A673 (cell line): Measurements from ENCODE around the gene ARG1. TPM values are rescaled to one million over a fixed set of nuclear protein-coding genes. Genes with fewer than 3 reads are reported as not detected.

ENCODE experiments used
- BruUV-seq: library from RNA; stranded (reverse); fragments of 400-500 nt; replicated peaks from 2 replicates; lab custom pipeline; 2021; lab: Mats Ljungman, UMichigan
- CTCF ChIA-PET: fragments of 300-600 bp; sonication (Branson Sonifier 250); formaldehyde crosslinking; loops from one replicate; lab custom pipeline; 2022; ENCODE audit warnings: antibody characterized with exemption; lab: Charles Lee
- POLR2A ChIA-PET: fragments of 300-600 bp; sonication (Branson Sonifier 250); formaldehyde crosslinking; loops from one replicate; lab custom pipeline; 2022; ENCODE audit warnings: antibody characterized with exemption; ENCODE audit not compliant: low non-redundant PET; lab: Charles Lee
- DNase-seq: peaks from one replicate; pipeline ENCODE4 v3.0.0-alpha.2; 2015; ENCODE audit warnings: low spot score
- H3K27ac ChIP-seq: fragments of 200-600 bp; sonication (generic); 2 replicates; pipeline ENCODE4 v1.5.1; 2016; ENCODE audit warnings: mixed run types, low read depth, mild to moderate bottlenecking, mixed read lengths, antibody characterized with exemption, low read length; ENCODE audit not compliant: poor library complexity, severe bottlenecking
- H3K27me3 ChIP-seq: fragments of 200-600 bp; sonication (generic); replicated peaks from 2 replicates; pipeline ENCODE4 v1.6.1; 2017; ENCODE audit warnings: mixed run types, low read depth, mild to moderate bottlenecking, mixed read lengths, antibody characterized with exemption, low read length; ENCODE audit not compliant: insufficient read depth, poor library complexity
- H3K36me3 ChIP-seq: fragments of 200-600 bp; sonication (generic); 2 replicates; pipeline ENCODE4 v1.6.1; 2016; ENCODE audit warnings: mixed run types, mild to moderate bottlenecking, mixed read lengths, antibody characterized with exemption, low read length; ENCODE audit not compliant: insufficient read depth, poor library complexity, severe bottlenecking
- H3K4me1 ChIP-seq: fragments of 200-600 bp; sonication (generic); 2 replicates; pipeline ENCODE4 v1.6.1; 2017; ENCODE audit warnings: mixed run types, mild to moderate bottlenecking, mixed read lengths, antibody characterized with exemption, low read length; ENCODE audit not compliant: insufficient read depth, poor library complexity, severe bottlenecking
- H3K4me3 ChIP-seq: fragments of 200-600 bp; sonication (generic); 2 replicates; pipeline ENCODE4 v1.5.1; 2016; ENCODE audit warnings: low read depth, mixed run types, mild to moderate bottlenecking, mixed read lengths, low read length; ENCODE audit not compliant: poor library complexity, severe bottlenecking
- H3K9me3 ChIP-seq: fragments of 200-600 bp; sonication (generic); 2 replicates; pipeline ENCODE4 v1.6.1; 2016; ENCODE audit warnings: mixed run types, low read depth, mild to moderate bottlenecking, mixed read lengths, antibody characterized with exemption, low read length; ENCODE audit not compliant: poor library complexity, severe bottlenecking
- CTCF ChIP-seq: fragments of 300-800, 200-600 bp; sonication (generic); conservative IDR thresholded peaks from 2 replicates; pipeline ENCODE4 v1.5.1; 2017; ENCODE audit warnings: low read depth, mild to moderate bottlenecking, antibody characterized with exemption, low read length, moderate library complexity, mixed read lengths
- EZH2 ChIP-seq: fragments of 200-600 bp; sonication (generic); IDR thresholded peaks from 2 replicates; pipeline ENCODE4 v1.6.1; 2017; ENCODE audit warnings: borderline replicate concordance, low read depth, mild to moderate bottlenecking, mixed read lengths, antibody characterized with exemption, low read length; ENCODE audit not compliant: poor library complexity, severe bottlenecking
- intact Hi-C: fragments of 100-400 bp; cut with micrococcal nuclease; formaldehyde crosslinking; loops from one replicate; pipeline ENCODE4 v1.10.0; 2022; ENCODE audit not compliant: unreplicated experiment
- total RNA-seq: library from RNA; stranded (reverse); gene quantifications from 2 replicates; pipeline ENCODE4 v1.2.3, GENCODE V29; 2021

Gene ARG1
- total RNA-seq, 1 experiment from 2014 or later = not detected

GRCh38 chr6:131568726-131569125 is 4.3 kb upstream of the ARG1 start:
- CTCF ChIA-PET = no interaction called here
- Histone ChIP-seq H3K4me1 (peaks cover 9% of the 10 kb centered on the region), H3K9me3 (no peaks in the 10 kb centered on the region), H3K27ac (peak overlapping the region; percentile 58), H3K36me3 (no peaks in the 10 kb centered on the region), H3K4me3 (no peak overlapping the region), H3K27me3 (no peaks in the 10 kb centered on the region)
- peak; percentile 71 for DNase-seq
- TF ChIP-seq CTCF (no peak), EZH2 (no peak)
- no TSS peak for BruUV-seq
- POLR2A ChIA-PET = no interaction called here
- intact Hi-C loops = no loop called here

GRCh38 chr6:131574133-131574532 is 1.1 kb downstream of the ARG1 start:
- CTCF ChIA-PET = no interaction called here
- no peak for DNase-seq
- no peak overlapping the region for H3K4me3 ChIP-seq
- POLR2A ChIA-PET = no interaction called here
- H3K36me3 ChIP-seq = peaks cover 3% of the 10 kb centered on the region
- TF ChIP-seq EZH2 (no peak), CTCF (no peak)
- no TSS peak for BruUV-seq
- intact Hi-C loops = no loop called here
- no peaks in the 10 kb centered on the region for H3K9me3 ChIP-seq
- peaks cover 3% of the 10 kb centered on the region for H3K4me1 ChIP-seq
- H3K27ac ChIP-seq = no peak overlapping the region
- no peaks in the 10 kb centered on the region for H3K27me3 ChIP-seq

- no peak overlapping the region for H3K27ac ChIP-seq
- H3K36me3 ChIP-seq = peaks cover 3% of the 10 kb centered on the region
- peaks cover 3% of the 10 kb centered on the region for H3K4me1 ChIP-seq
- intact Hi-C loops = no loop called here
- ChIA-PET CTCF (no interaction called here), POLR2A (no interaction called here)
- TF ChIP-seq CTCF = no peak
- no peak for TF ChIP-seq EZH2
- DNase-seq = no peak
- no peak overlapping the region for H3K4me3 ChIP-seq
- BruUV-seq = no TSS peak
- H3K27me3 ChIP-seq = no peaks in the 10 kb centered on the region
- no peaks in the 10 kb centered on the region for H3K9me3 ChIP-seq
Measured at GRCh38 chr6:131574686-131575085, 1.7 kb downstream of the ARG1 start.
